ENCODE results near the gene PDAP1. TPM values are rescaled to one million over a fixed set of nuclear protein-coding genes. Genes with fewer than 3 reads are reported as not detected.
"Not testable (repeated sequence)": the region's sequence is repeated elsewhere in the genome, so short reads cannot be mapped to it uniquely, and the experiment has no call there.

The PDAP1 gene
- polyA plus RNA-seq, 3 donors from 2014 or later, result 20.7 to 43.3 (median 30.0) TPM

DNA sequence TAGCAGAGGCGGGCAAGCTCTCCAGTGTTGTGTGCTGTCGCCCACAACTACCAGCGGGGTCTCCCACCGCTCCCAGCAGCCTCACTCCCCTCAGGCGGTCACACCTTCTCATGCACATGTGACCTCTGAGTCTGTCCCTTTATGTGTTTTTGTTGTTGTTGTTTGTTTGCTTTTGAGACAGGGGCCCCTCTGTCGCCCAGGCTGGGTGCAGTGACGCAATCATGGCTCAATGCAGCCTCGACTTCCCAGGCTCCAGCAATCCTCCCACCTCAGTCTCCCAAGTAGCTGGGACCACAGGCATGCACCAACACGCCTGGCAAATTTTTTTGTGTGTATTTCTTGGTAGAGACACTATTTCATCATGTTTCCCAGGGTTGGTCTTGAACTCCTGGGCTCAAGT lies 31.8 kb upstream of the PDAP1 start:
- H3K4me1 Mint-ChIP-seq, result peaks cover 23 to 43% of the 10 kb centered on the region in 2 donors
- peak overlapping the region; percentile 21 to 95 (median 85) for H3K27ac Mint-ChIP-seq
- DNase-seq, result no peak
- H3K27me3 Mint-ChIP-seq (ENCODE audit: low read depth in 3 of 3), result peaks cover 2 to 5% (median 3%) of the 10 kb centered on the region in 3 donors
- peaks cover 0 to 11% (median 4%) of the 10 kb centered on the region in 3 donors for H3K36me3 Mint-ChIP-seq
- H3K9me3 Mint-ChIP-seq, result no peaks in the 10 kb centered on the region
- peak overlapping the region; percentile 94 to 96 (median 95) for H3K4me3 Mint-ChIP-seq

- Mint-ChIP-seq H3K4me3 (peak within 1 kb of the TSS; percentile 94 to 96 (median 95)), H3K9me3 (no peaks in the 10 kb centered on the region), H3K27me3 (ENCODE audit: low read depth in 3 of 3) (peaks cover 2 to 5% (median 3%) of the 10 kb centered on the region in 3 donors), H3K27ac (peak within 1 kb of the TSS; percentile 85 to 95 (median 92)), H3K4me1 (peaks cover 23 to 43% of the 10 kb centered on the region in 2 donors), H3K36me3 (peaks cover 0 to 7% (median 4%) of the 10 kb centered on the region in 3 donors)
- peak; percentile 90 to 93 (median 90) for DNase-seq
Observed at GRCh38 chr7:99438573-99439480, 30.4 kb upstream of the PDAP1 start, which contains the start of the genes CPSF4 and PTCD1. TSS of gene CPSF4 (plus strand) at chr7:99438943. CDS start at chr7:99439083, 140 bp downstream. TSS of gene PTCD1 (minus strand) at chr7:99438798. CDS start at chr7:99435242, 3,556 bp downstream.

GRCh38 chr7:99437946-99438572 lies 29.7 kb upstream of the PDAP1 start:
- H3K4me1 Mint-ChIP-seq, result peaks cover 23 to 40% of the 10 kb centered on the region in 2 donors
- peaks cover 2 to 5% (median 3%) of the 10 kb centered on the region in 3 donors for H3K27me3 Mint-ChIP-seq (ENCODE audit: low read depth in 3 of 3)
- peaks cover 0 to 4% (median 2%) of the 10 kb centered on the region in 3 donors for H3K36me3 Mint-ChIP-seq
- H3K27ac Mint-ChIP-seq, result peak overlapping the region; percentile 85 to 94 (median 92)
- no peaks in the 10 kb centered on the region for H3K9me3 Mint-ChIP-seq
- peak overlapping the region; percentile 94 to 96 (median 95) for H3K4me3 Mint-ChIP-seq
- DNase-seq, result no peak

- DNase-seq, result no peak
- Mint-ChIP-seq H3K27me3 (ENCODE audit: low read depth in 3 of 3) (peaks cover 0 to 3% (median 2%) of the 10 kb centered on the region in 3 donors), H3K36me3 (no peaks in the 10 kb centered on the region), H3K9me3 (no peaks in the 10 kb centered on the region), H3K4me3 (no peak overlapping the region), H3K4me1 (peaks cover 2 to 12% of the 10 kb centered on the region in 2 donors), H3K27ac (peak overlapping the region in 1 of 6 donors; percentile 28)
Observed at GRCh38 chr7:99433158-99433557, 24.8 kb upstream of the PDAP1 start.

DNA sequence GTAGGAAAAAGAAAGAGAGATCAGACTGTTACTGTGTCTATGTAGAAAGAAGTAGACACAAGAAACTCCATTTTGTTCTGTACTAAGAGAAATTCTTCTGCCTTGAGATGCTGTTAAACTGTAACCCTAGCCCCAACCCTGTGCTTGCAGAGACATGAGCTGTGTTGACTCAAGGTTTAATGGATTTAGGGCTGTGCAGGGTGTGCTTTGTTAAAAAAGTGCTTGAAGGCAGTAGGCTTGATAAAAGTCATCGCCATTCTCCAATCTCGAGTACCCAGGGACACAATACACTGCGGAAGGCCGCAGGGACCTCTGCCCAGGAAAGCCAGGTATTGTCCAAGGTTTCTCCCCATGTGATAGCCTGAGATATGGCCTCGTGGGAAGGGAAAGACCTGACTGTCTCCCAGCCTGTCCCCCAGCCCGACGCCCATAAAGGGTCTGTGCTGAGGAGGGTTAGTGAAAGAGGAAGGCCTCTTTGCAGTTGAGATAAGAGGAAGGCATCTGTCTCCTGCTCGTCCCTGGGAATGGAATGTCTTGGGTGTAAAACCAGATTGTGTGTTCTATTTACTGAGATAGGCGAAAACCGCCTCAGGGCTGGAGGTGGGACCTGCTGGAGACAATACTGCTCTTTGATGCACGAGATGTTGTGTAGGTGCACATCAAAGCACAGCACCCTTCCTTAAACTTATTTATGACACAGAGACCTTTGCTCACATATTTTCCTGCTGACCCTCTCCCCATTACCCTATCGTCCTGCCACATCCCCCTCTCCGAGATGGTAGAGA lies 23.6 kb upstream of the PDAP1 start:
- H3K4me3 Mint-ChIP-seq; H3K4me1 Mint-ChIP-seq; H3K9me3 Mint-ChIP-seq; DNase-seq; H3K27me3 Mint-ChIP-seq (ENCODE audit: low read depth in 3 of 3); H3K36me3 Mint-ChIP-seq; H3K27ac Mint-ChIP-seq: not testable (repeated sequence)

DNA sequence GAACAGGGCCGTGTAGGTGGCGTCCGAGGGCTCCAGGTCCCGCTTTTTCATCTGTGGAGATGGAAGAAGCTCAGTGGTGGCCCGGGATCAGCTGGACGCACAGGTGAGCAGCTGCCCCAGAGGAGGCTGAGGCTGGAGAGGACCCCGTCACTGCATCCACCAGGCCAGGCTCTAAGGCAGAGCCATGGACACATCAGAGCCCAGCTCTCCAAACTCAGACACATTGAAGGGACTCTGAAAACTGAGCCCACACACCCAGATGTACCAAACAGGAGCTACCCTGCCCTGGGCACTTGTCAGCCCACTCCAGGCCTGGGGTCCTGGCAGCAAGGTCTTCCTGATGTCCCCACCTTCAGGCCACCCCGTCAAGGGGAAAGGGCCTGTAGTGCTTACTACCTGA lies 21.4 kb upstream of the PDAP1 start:
- Mint-ChIP-seq H3K36me3 (no peaks in the 10 kb centered on the region), H3K4me1 (no peaks in the 10 kb centered on the region), H3K27ac (no peak overlapping the region), H3K9me3 (no peaks in the 10 kb centered on the region), H3K4me3 (no peak overlapping the region), H3K27me3 (ENCODE audit: low read depth in 3 of 3) (peaks cover 0 to 2% (median 0%) of the 10 kb centered on the region in 3 donors)
- DNase-seq, result no peak

DNA sequence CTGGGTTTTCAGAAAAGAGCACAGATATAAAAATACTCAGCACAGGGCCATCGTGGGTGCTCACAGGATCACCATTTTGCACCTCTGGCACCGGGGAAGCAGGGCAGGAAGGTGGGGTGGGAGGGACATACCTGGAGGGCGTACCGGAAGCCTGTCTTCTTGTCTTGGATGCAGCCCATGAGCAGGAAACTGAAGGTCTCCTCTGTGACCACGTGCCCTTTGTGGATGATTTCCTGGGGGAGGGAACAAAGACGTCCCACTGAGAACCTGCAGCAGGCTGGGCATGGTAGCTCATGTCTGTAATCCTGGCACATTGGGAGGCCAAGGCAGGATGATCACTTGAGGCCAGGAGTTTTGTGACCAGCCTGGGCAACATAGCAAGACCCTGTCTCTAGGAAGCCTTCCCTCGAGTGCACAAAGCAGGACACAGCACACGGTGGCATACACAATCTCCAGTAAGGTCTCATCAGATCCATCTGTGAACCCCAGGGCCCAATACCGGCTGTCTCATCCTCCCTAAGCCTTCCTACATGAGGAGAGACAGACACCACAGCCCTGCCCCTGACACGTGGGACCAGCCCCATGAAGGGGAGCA lies 20.7 kb upstream of the PDAP1 start:
- peaks cover 0 to 3% (median 2%) of the 10 kb centered on the region in 3 donors for H3K27me3 Mint-ChIP-seq (ENCODE audit: low read depth in 3 of 3)
- H3K27ac Mint-ChIP-seq, result no peak overlapping the region
- no peak for DNase-seq
- no peaks in the 10 kb centered on the region for H3K36me3 Mint-ChIP-seq
- no peak overlapping the region for H3K4me3 Mint-ChIP-seq
- H3K4me1 Mint-ChIP-seq, result no peaks in the 10 kb centered on the region
- H3K9me3 Mint-ChIP-seq, result no peaks in the 10 kb centered on the region

GRCh38 chr7:99424932-99425730 lies 16.7 kb upstream of the PDAP1 start:
- no peaks in the 10 kb centered on the region for H3K4me1 Mint-ChIP-seq
- H3K9me3 Mint-ChIP-seq, result no peaks in the 10 kb centered on the region
- H3K36me3 Mint-ChIP-seq, result peaks cover 0 to 5% (median 0%) of the 10 kb centered on the region in 3 donors
- H3K27ac Mint-ChIP-seq, result no peak overlapping the region
- H3K27me3 Mint-ChIP-seq (ENCODE audit: low read depth in 3 of 3), result peaks cover 2 to 5% (median 2%) of the 10 kb centered on the region in 3 donors
- no peak overlapping the region for H3K4me3 Mint-ChIP-seq
- no peak for DNase-seq

DNA sequence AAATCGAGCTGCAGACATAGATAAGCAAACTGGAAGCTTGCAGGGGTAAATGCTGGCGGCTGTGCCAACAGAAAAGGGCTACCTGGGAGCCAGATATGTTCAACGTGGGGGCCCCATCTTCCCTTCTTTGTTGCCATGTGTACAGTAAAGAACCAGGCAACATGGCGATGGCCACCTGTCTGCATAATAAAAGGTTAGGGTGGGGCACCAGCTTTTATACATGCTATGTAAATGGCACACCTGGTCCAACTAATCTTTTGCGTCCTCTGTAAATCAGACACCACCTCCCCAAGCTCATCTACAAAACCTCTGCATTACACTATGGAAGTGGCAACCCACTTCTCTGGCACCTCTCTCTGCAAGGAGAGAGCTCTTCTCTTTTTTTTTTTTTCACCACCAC lies 14.2 kb upstream of the PDAP1 start:
- H3K27me3 Mint-ChIP-seq (ENCODE audit: low read depth in 3 of 3), result peaks cover 0 to 5% (median 2%) of the 10 kb centered on the region in 3 donors
- H3K4me3 Mint-ChIP-seq, result no peak overlapping the region
- no peak for DNase-seq
- H3K36me3 Mint-ChIP-seq, result peaks cover 1 to 19% (median 5%) of the 10 kb centered on the region in 3 donors
- H3K9me3 Mint-ChIP-seq, result no peaks in the 10 kb centered on the region
- H3K27ac Mint-ChIP-seq, result no peak overlapping the region
- H3K4me1 Mint-ChIP-seq, result no peaks in the 10 kb centered on the region

DNA sequence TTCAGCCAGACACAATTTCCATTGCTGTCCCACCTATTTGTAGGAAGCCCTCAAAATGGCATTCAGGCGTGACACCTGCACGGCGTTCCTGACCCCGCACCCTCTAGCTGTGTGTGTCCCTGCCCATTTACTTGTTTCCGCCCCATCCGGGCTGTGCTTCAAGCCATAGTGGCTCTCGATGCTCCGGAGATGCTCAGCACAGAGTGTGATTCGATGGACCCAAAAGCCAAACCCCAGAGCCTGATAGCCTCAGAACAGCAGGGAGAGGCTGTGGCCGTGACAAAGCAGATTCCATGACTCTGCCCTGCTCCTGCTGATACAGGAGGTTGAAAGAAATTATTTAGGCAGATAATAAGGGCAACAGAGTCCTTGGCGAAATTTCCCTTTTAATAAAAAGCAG lies 13.8 kb upstream of the PDAP1 start:
- peak overlapping the region in 3 of 6 donors; percentile 8 to 51 (median 37) for H3K27ac Mint-ChIP-seq
- H3K9me3 Mint-ChIP-seq, result no peaks in the 10 kb centered on the region
- H3K36me3 Mint-ChIP-seq, result peaks cover 5 to 24% (median 9%) of the 10 kb centered on the region in 3 donors

GRCh38 chr7:99420986-99421385 lies 12.6 kb upstream of the PDAP1 start:
- Mint-ChIP-seq H3K4me1 (no peaks in the 10 kb centered on the region), H3K36me3 (peaks cover 9 to 30% (median 10%) of the 10 kb centered on the region in 3 donors), H3K4me3 (no peak overlapping the region), H3K27me3 (ENCODE audit: low read depth in 3 of 3) (peaks cover 0 to 5% (median 2%) of the 10 kb centered on the region in 3 donors), H3K27ac (peak overlapping the region in 1 of 6 donors; percentile 17), H3K9me3 (no peaks in the 10 kb centered on the region)
- no peak for DNase-seq

More for the DNA sequence above, 13.8 kb upstream of the PDAP1 start:
- no peaks in the 10 kb centered on the region for H3K4me1 Mint-ChIP-seq
- no peak for DNase-seq
- no peak overlapping the region for H3K4me3 Mint-ChIP-seq
- peaks cover 0 to 5% (median 2%) of the 10 kb centered on the region in 3 donors for H3K27me3 Mint-ChIP-seq (ENCODE audit: low read depth in 3 of 3)

- Mint-ChIP-seq H3K9me3 (no peaks in the 10 kb centered on the region), H3K27me3 (ENCODE audit: low read depth in 3 of 3) (peaks cover 0 to 5% (median 2%) of the 10 kb centered on the region in 3 donors), H3K4me3 (no peak overlapping the region), H3K36me3 (peaks cover 9 to 34% (median 14%) of the 10 kb centered on the region in 3 donors), H3K4me1 (peaks cover 0 to 3% of the 10 kb centered on the region in 2 donors), H3K27ac (peak overlapping the region in 1 of 6 donors; percentile 23)
- DNase-seq, result no peak
Observed at GRCh38 chr7:99420213-99420612, 11.8 kb upstream of the PDAP1 start.

All from immature natural killer cell (primary cell).